Measurements from ENCODE around the gene MAN2B2. TPM values are rescaled to one million over a fixed set of nuclear protein-coding genes. Genes with fewer than 3 reads are reported as not detected.

The MAN2B2 gene
- total RNA-seq, 1 experiment from 2014 or later, result 20.5 TPM

GRCh38 chr4:6556263-6556662 is 18.7 kb upstream of the MAN2B2 start:
- H3K36me3 Mint-ChIP-seq (ENCODE audit: insufficient read depth, unreplicated experiment), result no peaks in the 10 kb centered on the region
- DNase-seq, result no peak
- Histone ChIP-seq H3K4me3 (ENCODE audit: low read depth, low read length) (no peak overlapping the region), H3K27me3 (replicated peaks; ENCODE audit: control insufficient read depth, insufficient read depth, low read length) (no peaks in the 10 kb centered on the region; the same call in none of the 2 replicates), H3K36me3 (ENCODE audit: control insufficient read depth, insufficient read depth, low read length) (no peaks in the 10 kb centered on the region), H3K4me1 (no peaks in the 10 kb centered on the region), H3K9me3 (no peaks in the 10 kb centered on the region; the same call in 1 of the 2 replicates)
- no TSS peak for BruUV-seq (replicated peaks)
- no peak for TF ChIP-seq CTCF (IDR thresholded peaks at IDR 0.05; ENCODE audit: insufficient read depth in 1 of 2, low read depth in 1 of 2, low read length in 1 of 2, severe bottlenecking in 1 of 2, unreplicated experiment in 1 of 2)
- H3K27me3 Mint-ChIP-seq (ENCODE audit: insufficient read depth, unreplicated experiment), result peaks cover 17% of the 10 kb centered on the region
- POLR2A ChIA-PET, result no interaction called here
- no peak overlapping the region for H3K27ac Mint-ChIP-seq (ENCODE audit: unreplicated experiment)
- intact Hi-C loops (cut with micrococcal nuclease; ENCODE audit: unreplicated experiment), result no loop called here
- no peak overlapping the region for H3K4me3 Mint-ChIP-seq (ENCODE audit: unreplicated experiment)
- CTCF ChIA-PET, result no interaction called here
- H3K9me3 Mint-ChIP-seq (ENCODE audit: unreplicated experiment), result peaks cover 10% of the 10 kb centered on the region
- no peaks in the 10 kb centered on the region for H3K4me1 Mint-ChIP-seq (ENCODE audit: low read depth, unreplicated experiment)

DNA sequence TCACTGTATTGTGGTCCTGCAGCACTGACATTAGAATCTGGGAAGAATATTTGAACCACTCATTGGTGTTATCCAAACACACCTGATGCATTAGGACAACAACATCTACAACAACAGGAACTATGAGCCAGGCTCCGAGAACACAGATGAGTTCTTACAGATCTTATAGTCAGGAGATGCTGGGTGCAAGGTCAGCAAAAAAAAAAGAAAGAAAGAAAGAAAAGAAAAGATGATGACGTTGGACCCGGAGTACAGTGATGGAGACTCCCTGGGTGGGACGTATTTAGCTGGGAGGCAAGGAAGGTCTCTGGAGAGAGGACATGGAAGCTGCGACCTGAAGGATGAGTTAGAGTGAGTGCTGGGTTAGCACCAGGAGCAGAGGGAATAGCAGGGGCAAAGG is 17.8 kb upstream of the MAN2B2 start:
- POLR2A ChIA-PET, result no interaction called here
- CTCF ChIA-PET, result no interaction called here
- intact Hi-C loops (cut with micrococcal nuclease; ENCODE audit: unreplicated experiment), result no loop called here
- peaks cover 22% of the 10 kb centered on the region for H3K27me3 Mint-ChIP-seq (ENCODE audit: insufficient read depth, unreplicated experiment)
- Histone ChIP-seq H3K4me1 (no peaks in the 10 kb centered on the region), H3K4me3 (ENCODE audit: low read depth, low read length) (no peak overlapping the region), H3K9me3 (no peaks in the 10 kb centered on the region), H3K36me3 (ENCODE audit: control insufficient read depth, insufficient read depth, low read length) (no peaks in the 10 kb centered on the region), H3K27me3 (replicated peaks; ENCODE audit: control insufficient read depth, insufficient read depth, low read length) (no peaks in the 10 kb centered on the region; the same call in none of the 2 replicates)
- no peak for DNase-seq
- no peaks in the 10 kb centered on the region for H3K4me1 Mint-ChIP-seq (ENCODE audit: low read depth, unreplicated experiment)
- H3K9me3 Mint-ChIP-seq (ENCODE audit: unreplicated experiment), result peaks cover 7% of the 10 kb centered on the region
- no peaks in the 10 kb centered on the region for H3K36me3 Mint-ChIP-seq (ENCODE audit: insufficient read depth, unreplicated experiment)
- no peak overlapping the region for H3K27ac Mint-ChIP-seq (ENCODE audit: unreplicated experiment)
- BruUV-seq (replicated peaks), result no TSS peak
- TF ChIP-seq CTCF (IDR thresholded peaks at IDR 0.05; ENCODE audit: insufficient read depth in 1 of 2, low read depth in 1 of 2, low read length in 1 of 2, severe bottlenecking in 1 of 2, unreplicated experiment in 1 of 2), result no peak
- no peak overlapping the region for H3K4me3 Mint-ChIP-seq (ENCODE audit: unreplicated experiment)

DNA sequence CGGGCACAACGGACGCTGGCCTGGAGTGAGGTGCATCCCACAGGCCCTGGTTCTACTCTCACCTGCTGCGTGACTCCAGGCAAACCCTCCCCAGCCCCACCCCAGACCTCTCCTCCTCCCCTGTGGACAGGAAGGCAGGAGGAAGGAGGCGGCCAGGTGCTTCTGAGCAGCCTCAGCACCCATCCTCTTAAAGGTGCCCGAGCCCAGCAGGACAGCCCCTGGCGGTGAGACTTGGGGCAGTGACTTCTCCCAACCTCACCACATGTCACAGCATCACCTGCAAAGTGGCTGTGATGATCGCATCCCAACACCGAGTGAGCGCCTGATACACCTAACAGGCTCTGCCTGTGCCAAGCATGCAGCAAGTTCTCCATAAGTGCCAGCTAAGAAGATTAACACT is 17.1 kb upstream of the MAN2B2 start:
- H3K36me3 ChIP-seq (ENCODE audit: control insufficient read depth, insufficient read depth, low read length), result no peaks in the 10 kb centered on the region
- H3K4me3 ChIP-seq (ENCODE audit: low read depth, low read length), result no peak overlapping the region
- ChIA-PET POLR2A (no interaction called here), CTCF (no interaction called here)
- Mint-ChIP-seq H3K36me3 (ENCODE audit: insufficient read depth, unreplicated experiment) (no peaks in the 10 kb centered on the region), H3K4me1 (ENCODE audit: low read depth, unreplicated experiment) (no peaks in the 10 kb centered on the region), H3K9me3 (ENCODE audit: unreplicated experiment) (peaks cover under 1% of the 10 kb centered on the region), H3K27me3 (ENCODE audit: insufficient read depth, unreplicated experiment) (peaks cover 22% of the 10 kb centered on the region), H3K4me3 (ENCODE audit: unreplicated experiment) (no peak overlapping the region), H3K27ac (ENCODE audit: unreplicated experiment) (no peak overlapping the region)
- H3K9me3 ChIP-seq, result no peaks in the 10 kb centered on the region
- H3K27me3 ChIP-seq (replicated peaks; ENCODE audit: control insufficient read depth, insufficient read depth, low read length), result no peaks in the 10 kb centered on the region; the same call in none of the 2 replicates
- BruUV-seq (replicated peaks), result no TSS peak
- no peaks in the 10 kb centered on the region for H3K4me1 ChIP-seq
- no peak for TF ChIP-seq CTCF (IDR thresholded peaks at IDR 0.05; ENCODE audit: insufficient read depth in 1 of 2, low read depth in 1 of 2, low read length in 1 of 2, severe bottlenecking in 1 of 2, unreplicated experiment in 1 of 2)
- no peak for DNase-seq
- intact Hi-C loops (cut with micrococcal nuclease; ENCODE audit: unreplicated experiment), result no loop called here
